C4-2B (cell line): ENCODE data around the gene SLC35A4.

Source experiments
- CTCF ChIP-seq: fragments of 450-650 bp; conservative IDR thresholded peaks from 2 replicates; pipeline ENCODE4 v1.5.1; 2017; ENCODE audit warnings: mild to moderate bottlenecking
- ZFX ChIP-seq: fragments of 450-650 bp; IDR thresholded peaks from 2 replicates; pipeline ENCODE4 v1.6.1; 2017

DNA sequence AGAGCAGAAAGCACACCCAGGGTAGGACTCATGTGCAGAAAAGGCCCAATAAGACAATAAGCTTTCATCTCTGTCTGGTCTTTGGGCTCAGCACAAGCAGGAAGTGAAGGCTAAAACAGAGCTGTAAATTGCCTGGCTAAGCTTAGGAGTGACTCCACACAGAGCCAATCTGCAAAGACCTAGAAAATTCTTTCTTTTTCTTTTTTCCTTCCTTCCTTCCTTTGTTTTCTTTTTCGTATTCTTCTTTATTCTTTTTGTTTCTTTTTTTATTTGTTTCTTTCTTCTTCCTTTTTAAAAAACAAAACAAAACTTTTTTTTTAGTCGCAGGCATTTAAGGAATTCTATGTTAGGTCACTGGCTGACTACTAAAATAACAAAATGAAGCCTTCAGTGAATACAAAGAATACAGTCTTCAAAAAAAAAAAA is 12.2 kb downstream of the SLC35A4 start:
- no peak for TF ChIP-seq CTCF
- TF ChIP-seq ZFX, result no peak
